HEK293 (cell line): ENCODE measurements around the gene TP73.

Source experiments
- CTCF ChIA-PET: fragments of 350-600 bp; formaldehyde crosslinking; extraction: SDS; loops from one replicate; lab custom pipeline; 2021; ENCODE audit warnings: antibody characterized with exemption; lab: Yijun Ruan, JAX
- POLR2A ChIA-PET: fragments of 300-600 bp; formaldehyde crosslinking; extraction: SDS; loops from one replicate; lab custom pipeline; 2020; ENCODE audit warnings: antibody characterized with exemption, inconsistent platforms; lab: Yijun Ruan, JAX
- H3K27ac ChIP-seq: fragments of 200-500 bp; sonication (Bioruptor generic); 2 replicates; pipeline ENCODE4 v1.5.1; 2014; ENCODE audit warnings: low read depth, low read length, control low read depth, inconsistent platforms; ENCODE audit errors: extremely low read depth
- H3K36me3 ChIP-seq, 2 experiments: fragments of 200-500 bp in 1 of 2; sonication (Bioruptor generic) in 1 of 2; 1 replicate in 1 of 2; 2 replicates in 1 of 2; pipeline ENCODE4 v1.5.1; 2014 to 2017; ENCODE audit warnings: inconsistent platforms in 2 of 2, low read length in 2 of 2; ENCODE audit not compliant: control insufficient read depth in 2 of 2, insufficient read depth in 1 of 2
- H3K4me1 ChIP-seq: fragments of 200-500 bp; sonication (Bioruptor generic); 2 replicates; pipeline ENCODE4 v1.5.1; 2014; ENCODE audit warnings: mild to moderate bottlenecking, low read length, inconsistent platforms; ENCODE audit not compliant: control insufficient read depth, insufficient read depth
- H3K4me3 ChIP-seq: 2 replicates; pipeline ENCODE4 v1.5.1; 2011; ENCODE audit warnings: low read depth, mild to moderate bottlenecking, control low read depth, low read length, moderate library complexity
- H3K9me3 ChIP-seq: fragments of 200-500 bp; sonication (Bioruptor generic); 2 replicates; pipeline ENCODE4 v1.5.1; 2014; ENCODE audit warnings: low read depth, low read length, inconsistent platforms; ENCODE audit not compliant: control insufficient read depth, insufficient read depth
- EGR2 ChIP-seq: fragments of 450-650 bp; formaldehyde crosslinking; IDR thresholded peaks from 2 replicates; pipeline ENCODE4 v1.5.1; 2016; ENCODE audit warnings: low read depth, missing biosample characterization, missing genetic modification characterization
- KLF1 ChIP-seq: fragments of 450-650 bp; formaldehyde crosslinking; IDR thresholded peaks from 2 replicates; pipeline ENCODE4 v1.5.1; 2016; ENCODE audit warnings: missing biosample characterization, missing genetic modification characterization
- KLF8 ChIP-seq: fragments of 450-650 bp; formaldehyde crosslinking; IDR thresholded peaks from 2 replicates; pipeline ENCODE4 v1.5.1; 2016; ENCODE audit warnings: missing biosample characterization, missing genetic modification characterization
- MZF1 ChIP-seq: fragments of 450-650 bp; formaldehyde crosslinking; IDR thresholded peaks from 2 replicates; pipeline ENCODE4 v1.5.1; 2017; ENCODE audit warnings: missing biosample characterization, missing genetic modification characterization, borderline replicate concordance
- REPIN1 ChIP-seq: fragments of 450-650 bp; formaldehyde crosslinking; IDR thresholded peaks from 2 replicates; pipeline ENCODE4 v1.5.1; 2017; ENCODE audit warnings: missing biosample characterization, missing genetic modification characterization, low read depth
- SCRT2 ChIP-seq: fragments of 450-650 bp; formaldehyde crosslinking; IDR thresholded peaks from 2 replicates; pipeline ENCODE4 v1.5.1; 2016; ENCODE audit warnings: missing biosample characterization, missing genetic modification characterization
- WT1 ChIP-seq: fragments of 450-650 bp; formaldehyde crosslinking; IDR thresholded peaks from 2 replicates; pipeline ENCODE4 v1.5.1; 2016; ENCODE audit warnings: missing biosample characterization, missing genetic modification characterization
- ZBTB17 ChIP-seq: fragments of 450-650 bp; formaldehyde crosslinking; IDR thresholded peaks from 2 replicates; pipeline ENCODE4 v1.5.1; 2016; ENCODE audit warnings: missing biosample characterization, missing genetic modification characterization
- ZEB2 ChIP-seq: fragments of 450-650 bp; formaldehyde crosslinking; IDR thresholded peaks from 2 replicates; pipeline ENCODE4 v1.5.1; 2016; ENCODE audit warnings: missing biosample characterization, missing genetic modification characterization
- ZFHX2 ChIP-seq: fragments of 450-650 bp; formaldehyde crosslinking; conservative IDR thresholded peaks from 2 replicates; pipeline ENCODE4 v1.5.1; 2016; ENCODE audit warnings: missing biosample characterization, missing genetic modification characterization
- ZNF138 ChIP-seq: fragments of 450-650 bp; formaldehyde crosslinking; IDR thresholded peaks from 2 replicates; pipeline ENCODE4 v1.5.1; 2016; ENCODE audit warnings: missing biosample characterization, missing genetic modification characterization, borderline replicate concordance
- ZNF140 ChIP-seq: fragments of 450-650 bp; formaldehyde crosslinking; IDR thresholded peaks from 2 replicates; pipeline ENCODE4 v1.5.1; 2016; ENCODE audit warnings: missing biosample characterization, missing genetic modification characterization
- ZNF221 ChIP-seq: fragments of 450-650 bp; formaldehyde crosslinking; IDR thresholded peaks from 2 replicates; pipeline ENCODE4 v1.5.1; 2017; ENCODE audit warnings: missing biosample characterization, missing genetic modification characterization, borderline replicate concordance
- ZNF335 ChIP-seq: fragments of 450-650 bp; formaldehyde crosslinking; conservative IDR thresholded peaks from 2 replicates; pipeline ENCODE4 v1.5.1; 2016; ENCODE audit warnings: missing biosample characterization, missing genetic modification characterization
- ZNF341 ChIP-seq: fragments of 450-650 bp; formaldehyde crosslinking; IDR thresholded peaks from 2 replicates; pipeline ENCODE4; 2016; ENCODE audit warnings: low read depth, missing biosample characterization, missing genetic modification characterization
- ZNF391 ChIP-seq: fragments of 450-650 bp; formaldehyde crosslinking; IDR thresholded peaks from 2 replicates; pipeline ENCODE4 v1.5.1; 2016; ENCODE audit warnings: low read depth, missing biosample characterization, missing genetic modification characterization, borderline replicate concordance
- ZNF433 ChIP-seq: fragments of 450-650 bp; formaldehyde crosslinking; IDR thresholded peaks from 2 replicates; pipeline ENCODE4 v1.5.1; 2016; ENCODE audit warnings: missing biosample characterization, missing genetic modification characterization, low read depth
- ZNF473 ChIP-seq: fragments of 450-650 bp; formaldehyde crosslinking; IDR thresholded peaks from 2 replicates; pipeline ENCODE4 v1.5.1; 2017; ENCODE audit warnings: missing biosample characterization, missing genetic modification characterization
- ZNF501 ChIP-seq: fragments of 450-650 bp; formaldehyde crosslinking; IDR thresholded peaks from 2 replicates; pipeline ENCODE4 v1.5.1; 2016; ENCODE audit warnings: missing biosample characterization, missing genetic modification characterization
- ZNF510 ChIP-seq: fragments of 450-650 bp; formaldehyde crosslinking; IDR thresholded peaks from 2 replicates; pipeline ENCODE4 v1.5.1; 2018; ENCODE audit warnings: mild to moderate bottlenecking, missing genetic modification characterization, missing biosample characterization; ENCODE audit not compliant: insufficient replicate concordance
- ZNF521 ChIP-seq: fragments of 450-650 bp; formaldehyde crosslinking; IDR thresholded peaks from 2 replicates; pipeline ENCODE4 v1.5.1; 2017; ENCODE audit warnings: missing biosample characterization, mild to moderate bottlenecking, missing genetic modification characterization
- ZNF530 ChIP-seq: fragments of 450-650 bp; formaldehyde crosslinking; IDR thresholded peaks from 2 replicates; pipeline ENCODE4 v1.5.1; 2016; ENCODE audit warnings: low read depth, missing biosample characterization, missing genetic modification characterization
- ZNF600 ChIP-seq: fragments of 450-650 bp; formaldehyde crosslinking; IDR thresholded peaks from 2 replicates; pipeline ENCODE4 v1.5.1; 2016; ENCODE audit warnings: missing biosample characterization, missing genetic modification characterization
- ZNF658 ChIP-seq: fragments of 450-650 bp; formaldehyde crosslinking; IDR thresholded peaks from 2 replicates; pipeline ENCODE4; 2016; ENCODE audit warnings: missing biosample characterization, missing genetic modification characterization
- ZNF777 ChIP-seq: fragments of 450-650 bp; formaldehyde crosslinking; IDR thresholded peaks from 2 replicates; pipeline ENCODE4 v1.5.1; 2017; ENCODE audit warnings: missing biosample characterization, missing genetic modification characterization, borderline replicate concordance
- ZNF792 ChIP-seq: fragments of 450-650 bp; formaldehyde crosslinking; IDR thresholded peaks from 2 replicates; pipeline ENCODE4 v1.5.1; 2016; ENCODE audit warnings: missing biosample characterization, missing genetic modification characterization
- ZSCAN30 ChIP-seq: fragments of 450-650 bp; IDR thresholded peaks from 2 replicates; pipeline ENCODE4 v1.5.1; 2018; ENCODE audit warnings: missing biosample characterization, mild to moderate bottlenecking, missing genetic modification characterization, moderate library complexity
- TF ChIP-seq, protein P1 (sequence below): fragments of 450-650 bp; formaldehyde crosslinking; IDR thresholded peaks from 2 replicates; pipeline ENCODE4 v1.5.1; 2016; ENCODE audit warnings: missing biosample characterization, missing genetic modification characterization, borderline replicate concordance

The TP73 gene

DNA sequence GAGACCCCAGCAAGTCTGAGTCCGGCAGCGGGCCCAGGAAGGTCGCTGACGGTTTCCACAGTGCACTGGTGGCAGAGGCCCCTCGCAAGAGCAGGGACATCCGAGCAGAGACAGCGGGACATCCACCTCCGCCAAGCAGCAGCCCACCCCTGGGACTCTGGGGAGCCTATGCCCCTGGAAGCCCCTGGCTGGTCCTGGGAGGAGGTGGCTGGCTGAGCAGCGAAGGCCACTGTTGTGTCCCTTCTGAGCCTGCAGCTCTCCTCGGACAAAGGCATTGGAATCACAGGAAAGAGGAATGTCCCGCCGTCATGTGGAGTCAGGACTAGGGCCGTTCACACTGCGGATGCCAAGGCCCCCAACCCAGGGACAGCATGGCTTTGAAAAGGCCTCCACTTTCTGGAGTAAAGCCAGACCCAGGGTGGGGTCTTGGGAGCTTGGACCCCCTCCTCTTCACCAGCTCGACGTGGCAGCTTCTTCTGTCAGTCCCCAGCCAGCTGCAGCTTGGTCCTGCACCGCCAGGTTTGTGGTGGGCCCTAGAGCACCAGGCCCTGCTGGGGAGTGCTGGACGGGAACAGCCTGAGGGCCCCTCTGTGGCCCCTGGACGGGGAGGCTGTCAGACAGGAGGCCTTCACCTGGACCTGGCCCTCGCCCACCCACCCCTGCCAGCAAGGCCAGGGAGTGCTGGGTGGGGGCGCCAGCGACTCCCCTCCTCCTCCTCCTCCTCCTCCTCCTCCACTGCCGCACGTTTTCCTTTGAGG is 42.4 kb upstream of the TP73 start:
- Histone ChIP-seq H3K36me3 (no peaks in the 10 kb centered on the region), H3K9me3 (no peaks in the 10 kb centered on the region), H3K27ac (no peak overlapping the region), H3K4me3 (no peak overlapping the region), H3K4me1 (no peaks in the 10 kb centered on the region; the same call in 1 of the 2 replicates)
- TF ChIP-seq ZNF777 (tag by site-specific recombination) (no peak), WT1 (tag by site-specific recombination) (0 out of 2 replicates have a peak, but pooled peaks have one; percentile 31), ZNF341 (tag by site-specific recombination) (peak; percentile 66), SCRT2 (no peak), EGR2 (tag by site-specific recombination) (peak; percentile 29; the same call in 1 of the 2 replicates), ZFHX2 (tag by site-specific recombination) (peak; percentile 34), ZNF792 (tag by site-specific recombination) (no peak)
- TF ChIP-seq, protein P1, sequence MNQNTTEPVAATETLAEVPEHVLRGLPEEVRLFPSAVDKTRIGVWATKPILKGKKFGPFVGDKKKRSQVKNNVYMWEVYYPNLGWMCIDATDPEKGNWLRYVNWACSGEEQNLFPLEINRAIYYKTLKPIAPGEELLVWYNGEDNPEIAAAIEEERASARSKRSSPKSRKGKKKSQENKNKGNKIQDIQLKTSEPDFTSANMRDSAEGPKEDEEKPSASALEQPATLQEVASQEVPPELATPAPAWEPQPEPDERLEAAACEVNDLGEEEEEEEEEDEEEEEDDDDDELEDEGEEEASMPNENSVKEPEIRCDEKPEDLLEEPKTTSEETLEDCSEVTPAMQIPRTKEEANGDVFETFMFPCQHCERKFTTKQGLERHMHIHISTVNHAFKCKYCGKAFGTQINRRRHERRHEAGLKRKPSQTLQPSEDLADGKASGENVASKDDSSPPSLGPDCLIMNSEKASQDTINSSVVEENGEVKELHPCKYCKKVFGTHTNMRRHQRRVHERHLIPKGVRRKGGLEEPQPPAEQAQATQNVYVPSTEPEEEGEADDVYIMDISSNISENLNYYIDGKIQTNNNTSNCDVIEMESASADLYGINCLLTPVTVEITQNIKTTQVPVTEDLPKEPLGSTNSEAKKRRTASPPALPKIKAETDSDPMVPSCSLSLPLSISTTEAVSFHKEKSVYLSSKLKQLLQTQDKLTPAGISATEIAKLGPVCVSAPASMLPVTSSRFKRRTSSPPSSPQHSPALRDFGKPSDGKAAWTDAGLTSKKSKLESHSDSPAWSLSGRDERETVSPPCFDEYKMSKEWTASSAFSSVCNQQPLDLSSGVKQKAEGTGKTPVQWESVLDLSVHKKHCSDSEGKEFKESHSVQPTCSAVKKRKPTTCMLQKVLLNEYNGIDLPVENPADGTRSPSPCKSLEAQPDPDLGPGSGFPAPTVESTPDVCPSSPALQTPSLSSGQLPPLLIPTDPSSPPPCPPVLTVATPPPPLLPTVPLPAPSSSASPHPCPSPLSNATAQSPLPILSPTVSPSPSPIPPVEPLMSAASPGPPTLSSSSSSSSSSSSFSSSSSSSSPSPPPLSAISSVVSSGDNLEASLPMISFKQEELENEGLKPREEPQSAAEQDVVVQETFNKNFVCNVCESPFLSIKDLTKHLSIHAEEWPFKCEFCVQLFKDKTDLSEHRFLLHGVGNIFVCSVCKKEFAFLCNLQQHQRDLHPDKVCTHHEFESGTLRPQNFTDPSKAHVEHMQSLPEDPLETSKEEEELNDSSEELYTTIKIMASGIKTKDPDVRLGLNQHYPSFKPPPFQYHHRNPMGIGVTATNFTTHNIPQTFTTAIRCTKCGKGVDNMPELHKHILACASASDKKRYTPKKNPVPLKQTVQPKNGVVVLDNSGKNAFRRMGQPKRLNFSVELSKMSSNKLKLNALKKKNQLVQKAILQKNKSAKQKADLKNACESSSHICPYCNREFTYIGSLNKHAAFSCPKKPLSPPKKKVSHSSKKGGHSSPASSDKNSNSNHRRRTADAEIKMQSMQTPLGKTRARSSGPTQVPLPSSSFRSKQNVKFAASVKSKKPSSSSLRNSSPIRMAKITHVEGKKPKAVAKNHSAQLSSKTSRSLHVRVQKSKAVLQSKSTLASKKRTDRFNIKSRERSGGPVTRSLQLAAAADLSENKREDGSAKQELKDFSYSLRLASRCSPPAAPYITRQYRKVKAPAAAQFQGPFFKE (tag by site-specific recombination): no peak
- CTCF ChIA-PET: interaction anchor here (1.0 to 1.7 kb wide), 2 partner anchors 10 to 18 kb away, joined by 3 to 9 read pairs; no protein-coding TSS in a partner anchor
- POLR2A ChIA-PET: no interaction called here

DNA sequence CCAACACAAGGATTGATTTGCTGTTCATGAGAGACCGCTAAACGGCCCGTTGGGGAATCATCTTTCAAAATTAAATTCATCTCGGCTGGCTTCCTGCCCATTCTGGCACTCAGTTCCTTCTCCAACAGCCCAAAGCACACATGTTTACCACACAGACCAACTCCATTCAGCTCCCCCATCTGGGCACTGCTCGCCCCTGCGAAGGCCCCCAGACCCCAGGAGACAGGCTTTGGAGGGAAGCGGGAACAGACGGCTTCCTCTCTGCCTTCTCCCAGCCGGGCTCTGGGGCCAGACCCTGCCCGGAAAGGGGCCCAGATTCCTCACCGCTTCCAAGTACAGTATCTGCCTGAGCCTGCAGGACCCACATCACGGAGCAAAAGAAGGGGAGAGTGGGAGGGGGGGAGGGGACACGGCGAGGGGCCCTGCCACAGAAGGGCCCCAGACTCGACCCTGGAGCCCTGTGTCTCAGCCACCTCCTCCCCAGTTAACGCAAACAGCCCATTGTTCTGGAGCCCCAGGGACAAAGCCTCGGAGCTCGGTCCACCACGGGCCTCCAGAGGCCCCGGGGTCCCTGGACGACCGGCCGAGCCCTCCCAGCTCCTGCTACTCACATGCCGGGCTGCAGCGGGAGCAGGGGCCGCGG is 41.7 kb upstream of the TP73 start:
- CTCF ChIA-PET: interaction anchor here (0.5 to 1.7 kb wide), 3 partner anchors 9 to 19 kb away, joined by 3 to 9 read pairs (median 6); no protein-coding TSS in a partner anchor
- Histone ChIP-seq H3K4me1 (no peaks in the 10 kb centered on the region; the same call in 1 of the 2 replicates), H3K4me3 (no peak overlapping the region)
- TF ChIP-seq MZF1 (tag by site-specific recombination) (no peak), ZNF510 (tag by site-specific recombination) (no peak), WT1 (tag by site-specific recombination) (no peak), ZNF473 (tag by site-specific recombination) (no peak), ZNF391 (tag by site-specific recombination) (no peak), ZNF658 (tag by site-specific recombination) (no peak), ZNF140 (tag by site-specific recombination) (no peak), ZNF138 (tag by site-specific recombination) (no peak), KLF1 (tag by site-specific recombination) (no peak), ZNF221 (tag by site-specific recombination) (no peak), ZNF600 (tag by site-specific recombination) (0 out of 2 replicates have a peak, but pooled peaks have one; percentile 18), ZNF530 (tag by site-specific recombination) (no peak), ZEB2 (tag by site-specific recombination) (0 out of 2 replicates have a peak, but pooled peaks have one; percentile 17), ZBTB17 (tag by site-specific recombination) (no peak), KLF8 (tag by site-specific recombination) (no peak), ZNF521 (tag by site-specific recombination) (no peak), ZSCAN30 (tag by site-specific recombination) (no peak), REPIN1 (no peak), ZNF335 (tag by site-specific recombination) (peak; percentile 77), ZNF501 (no peak), ZNF433 (tag by site-specific recombination) (no peak)

More for the DNA sequence above, 41.7 kb upstream of the TP73 start:
- H3K27ac ChIP-seq: no peak overlapping the region; the same call in 1 of the 2 replicates
- POLR2A ChIA-PET: no interaction called here
- H3K9me3 ChIP-seq: no peaks in the 10 kb centered on the region
- no peaks in the 10 kb centered on the region for H3K36me3 ChIP-seq
